ENCODE data around the gene GOLGA8S. TPM values are rescaled to one million over a fixed set of nuclear protein-coding genes. Genes with fewer than 3 reads are reported as not detected.
"Not testable (repeated sequence)": the region's sequence is repeated elsewhere in the genome, so short reads cannot be mapped to it uniquely, and the experiment has no call there.

The GOLGA8S gene
- polyA plus RNA-seq, 1 donor from 2014 or later, result not detected

GRCh38 chr15:23370578-23370977 lies 16.0 kb downstream of the GOLGA8S start:
- Histone ChIP-seq H3K4me2 (ENCODE audit: low read length) (no peak overlapping the region), H2AFZ (ENCODE audit: low read depth, low read length) (no peak overlapping the region), H3F3A (ENCODE audit: insufficient read depth, low read length, poor library complexity, severe bottlenecking) (no peaks in the 10 kb centered on the region), H3K9me3 (ENCODE audit: low read length) (no peaks in the 10 kb centered on the region), H3K36me3 (ENCODE audit: insufficient read depth, low read length) (no peaks in the 10 kb centered on the region), H3K9me2 (ENCODE audit: insufficient read depth, low read length) (no peaks in the 10 kb centered on the region), H4K20me1 (ENCODE audit: insufficient read depth) (no peaks in the 10 kb centered on the region), H3K4me3 (ENCODE audit: low read length) (no peak overlapping the region), H3K9ac (ENCODE audit: low read length) (no peak overlapping the region), H3K27me3 (ENCODE audit: insufficient read depth, low read depth, low read length) (no peaks in the 10 kb centered on the region), H3K27ac (ENCODE audit: low read length) (no peak overlapping the region), H3K79me2 (replicated peaks; ENCODE audit: insufficient read depth, low read length) (no peaks in the 10 kb centered on the region)
- TF ChIP-seq POLR2AphosphoS5 (IDR thresholded peaks at IDR 0.05), result no peak
- TF ChIP-seq SMC3 (conservative IDR thresholded peaks at IDR 0.05; ENCODE audit: poor library complexity), result no peak
- no peak for TF ChIP-seq EP300 (conservative IDR thresholded peaks at IDR 0.05; ENCODE audit: poor library complexity, severe bottlenecking)
- no peak for TF ChIP-seq RAD21 (conservative IDR thresholded peaks at IDR 0.05)
- TF ChIP-seq, protein P1, sequence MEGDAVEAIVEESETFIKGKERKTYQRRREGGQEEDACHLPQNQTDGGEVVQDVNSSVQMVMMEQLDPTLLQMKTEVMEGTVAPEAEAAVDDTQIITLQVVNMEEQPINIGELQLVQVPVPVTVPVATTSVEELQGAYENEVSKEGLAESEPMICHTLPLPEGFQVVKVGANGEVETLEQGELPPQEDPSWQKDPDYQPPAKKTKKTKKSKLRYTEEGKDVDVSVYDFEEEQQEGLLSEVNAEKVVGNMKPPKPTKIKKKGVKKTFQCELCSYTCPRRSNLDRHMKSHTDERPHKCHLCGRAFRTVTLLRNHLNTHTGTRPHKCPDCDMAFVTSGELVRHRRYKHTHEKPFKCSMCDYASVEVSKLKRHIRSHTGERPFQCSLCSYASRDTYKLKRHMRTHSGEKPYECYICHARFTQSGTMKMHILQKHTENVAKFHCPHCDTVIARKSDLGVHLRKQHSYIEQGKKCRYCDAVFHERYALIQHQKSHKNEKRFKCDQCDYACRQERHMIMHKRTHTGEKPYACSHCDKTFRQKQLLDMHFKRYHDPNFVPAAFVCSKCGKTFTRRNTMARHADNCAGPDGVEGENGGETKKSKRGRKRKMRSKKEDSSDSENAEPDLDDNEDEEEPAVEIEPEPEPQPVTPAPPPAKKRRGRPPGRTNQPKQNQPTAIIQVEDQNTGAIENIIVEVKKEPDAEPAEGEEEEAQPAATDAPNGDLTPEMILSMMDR (IDR thresholded peaks at IDR 0.05; ENCODE audit: poor library complexity, severe bottlenecking), result no peak
- TF ChIP-seq, protein P2, sequence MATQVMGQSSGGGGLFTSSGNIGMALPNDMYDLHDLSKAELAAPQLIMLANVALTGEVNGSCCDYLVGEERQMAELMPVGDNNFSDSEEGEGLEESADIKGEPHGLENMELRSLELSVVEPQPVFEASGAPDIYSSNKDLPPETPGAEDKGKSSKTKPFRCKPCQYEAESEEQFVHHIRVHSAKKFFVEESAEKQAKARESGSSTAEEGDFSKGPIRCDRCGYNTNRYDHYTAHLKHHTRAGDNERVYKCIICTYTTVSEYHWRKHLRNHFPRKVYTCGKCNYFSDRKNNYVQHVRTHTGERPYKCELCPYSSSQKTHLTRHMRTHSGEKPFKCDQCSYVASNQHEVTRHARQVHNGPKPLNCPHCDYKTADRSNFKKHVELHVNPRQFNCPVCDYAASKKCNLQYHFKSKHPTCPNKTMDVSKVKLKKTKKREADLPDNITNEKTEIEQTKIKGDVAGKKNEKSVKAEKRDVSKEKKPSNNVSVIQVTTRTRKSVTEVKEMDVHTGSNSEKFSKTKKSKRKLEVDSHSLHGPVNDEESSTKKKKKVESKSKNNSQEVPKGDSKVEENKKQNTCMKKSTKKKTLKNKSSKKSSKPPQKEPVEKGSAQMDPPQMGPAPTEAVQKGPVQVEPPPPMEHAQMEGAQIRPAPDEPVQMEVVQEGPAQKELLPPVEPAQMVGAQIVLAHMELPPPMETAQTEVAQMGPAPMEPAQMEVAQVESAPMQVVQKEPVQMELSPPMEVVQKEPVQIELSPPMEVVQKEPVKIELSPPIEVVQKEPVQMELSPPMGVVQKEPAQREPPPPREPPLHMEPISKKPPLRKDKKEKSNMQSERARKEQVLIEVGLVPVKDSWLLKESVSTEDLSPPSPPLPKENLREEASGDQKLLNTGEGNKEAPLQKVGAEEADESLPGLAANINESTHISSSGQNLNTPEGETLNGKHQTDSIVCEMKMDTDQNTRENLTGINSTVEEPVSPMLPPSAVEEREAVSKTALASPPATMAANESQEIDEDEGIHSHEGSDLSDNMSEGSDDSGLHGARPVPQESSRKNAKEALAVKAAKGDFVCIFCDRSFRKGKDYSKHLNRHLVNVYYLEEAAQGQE (IDR thresholded peaks at IDR 0.05; ENCODE audit: borderline replicate concordance), result no peak
- TF ChIP-seq EZH2 (IDR thresholded peaks at IDR 0.05; ENCODE audit: borderline replicate concordance, insufficient read depth, low read length, poor library complexity, severe bottlenecking), result no peak
- no peak for TF ChIP-seq TAF1 (IDR thresholded peaks at IDR 0.05; ENCODE audit: low read depth)
- TF ChIP-seq MXI1 (conservative IDR thresholded peaks at IDR 0.05; ENCODE audit: poor library complexity, severe bottlenecking), result no peak

- H3K4me2 ChIP-seq (ENCODE audit: low read length); H3F3A ChIP-seq (ENCODE audit: insufficient read depth, low read length, poor library complexity, severe bottlenecking); H3K27ac ChIP-seq (ENCODE audit: low read length); H3K9ac ChIP-seq (ENCODE audit: low read length); H2AFZ ChIP-seq (ENCODE audit: low read depth, low read length); H3K9me3 ChIP-seq (ENCODE audit: low read length); H3K4me3 ChIP-seq (ENCODE audit: low read length); H3K27me3 ChIP-seq (ENCODE audit: insufficient read depth, low read depth, low read length); H4K20me1 ChIP-seq (ENCODE audit: insufficient read depth); H3K36me3 ChIP-seq (ENCODE audit: insufficient read depth, low read length); H3K79me2 ChIP-seq (replicated peaks; ENCODE audit: insufficient read depth, low read length); H3K9me2 ChIP-seq (ENCODE audit: insufficient read depth, low read length): not testable (repeated sequence)
Observed at GRCh38 chr15:23371134-23371533, 16.6 kb downstream of the GOLGA8S start.

GRCh38 chr15:23371868-23372267 lies 17.3 kb downstream of the GOLGA8S start:
- not testable (repeated sequence) for H3K4me2 ChIP-seq (ENCODE audit: low read length); H3K36me3 ChIP-seq (ENCODE audit: insufficient read depth, low read length); H3K9me3 ChIP-seq (ENCODE audit: low read length); H3K9me2 ChIP-seq (ENCODE audit: insufficient read depth, low read length); H3K4me3 ChIP-seq (ENCODE audit: low read length); H3K27ac ChIP-seq (ENCODE audit: low read length); H4K20me1 ChIP-seq (ENCODE audit: insufficient read depth); H3F3A ChIP-seq (ENCODE audit: insufficient read depth, low read length, poor library complexity, severe bottlenecking); H3K9ac ChIP-seq (ENCODE audit: low read length); H2AFZ ChIP-seq (ENCODE audit: low read depth, low read length); H3K27me3 ChIP-seq (ENCODE audit: insufficient read depth, low read depth, low read length); H3K79me2 ChIP-seq (replicated peaks; ENCODE audit: insufficient read depth, low read length)

Measured in neural cell (in vitro differentiated cells).